Uterus (tissue), 2 donors: ENCODE data around the gene TTC13.

ENCODE experiments used
- POLR2A ChIP-seq, 2 donors: fragments of 450-650 bp; IDR thresholded peaks; one replicate each; pipeline ENCODE4 v1.6.1; 2016; ENCODE audit warnings: antibody characterized with exemption in 2 of 2, mild to moderate bottlenecking in 1 of 2, moderate library complexity in 1 of 2
- TF ChIP-seq, protein P1 (sequence below), 4 experiments: fragments of 200-600 bp in 2 of 4; fragments of 450-650 bp in 2 of 4; sonication (generic) in 2 of 4; IDR thresholded peaks; one replicate each; pipeline ENCODE4 v1.5.1; 2016 to 2019; ENCODE audit warnings: antibody characterized with exemption in 4 of 4, mild to moderate bottlenecking in 2 of 4, moderate library complexity in 1 of 4

- TF ChIP-seq, protein P1, sequence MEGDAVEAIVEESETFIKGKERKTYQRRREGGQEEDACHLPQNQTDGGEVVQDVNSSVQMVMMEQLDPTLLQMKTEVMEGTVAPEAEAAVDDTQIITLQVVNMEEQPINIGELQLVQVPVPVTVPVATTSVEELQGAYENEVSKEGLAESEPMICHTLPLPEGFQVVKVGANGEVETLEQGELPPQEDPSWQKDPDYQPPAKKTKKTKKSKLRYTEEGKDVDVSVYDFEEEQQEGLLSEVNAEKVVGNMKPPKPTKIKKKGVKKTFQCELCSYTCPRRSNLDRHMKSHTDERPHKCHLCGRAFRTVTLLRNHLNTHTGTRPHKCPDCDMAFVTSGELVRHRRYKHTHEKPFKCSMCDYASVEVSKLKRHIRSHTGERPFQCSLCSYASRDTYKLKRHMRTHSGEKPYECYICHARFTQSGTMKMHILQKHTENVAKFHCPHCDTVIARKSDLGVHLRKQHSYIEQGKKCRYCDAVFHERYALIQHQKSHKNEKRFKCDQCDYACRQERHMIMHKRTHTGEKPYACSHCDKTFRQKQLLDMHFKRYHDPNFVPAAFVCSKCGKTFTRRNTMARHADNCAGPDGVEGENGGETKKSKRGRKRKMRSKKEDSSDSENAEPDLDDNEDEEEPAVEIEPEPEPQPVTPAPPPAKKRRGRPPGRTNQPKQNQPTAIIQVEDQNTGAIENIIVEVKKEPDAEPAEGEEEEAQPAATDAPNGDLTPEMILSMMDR (IDR thresholded peaks at IDR 0.05), result no peak
- no peak for TF ChIP-seq POLR2A (IDR thresholded peaks at IDR 0.05)
These were observed 37.8 kb downstream of the TTC13 start for GRCh38 chr1:230940848-230941247.
